Endothelial cell of umbilical vein (primary cell): Measurements from ENCODE around the gene SAMD4A. TPM values are rescaled to one million over a fixed set of nuclear protein-coding genes. Genes with fewer than 3 reads are reported as not detected.

Experiments used
- BruUV-seq: library from RNA; stranded (reverse); fragments of 400-500 nt; replicated peaks from 2 replicates; lab custom pipeline; 2021; lab: Mats Ljungman, UMichigan
- CTCF ChIA-PET: fragments of 300-600, 350-600 bp; sonication (Branson Sonifier 250); formaldehyde crosslinking; loops from one replicate; lab custom pipeline; 2021; ENCODE audit warnings: antibody characterized with exemption, inconsistent platforms; lab: Charles Lee
- POLR2A ChIA-PET: fragments of 300-600, 350-600 bp; sonication (Branson Sonifier 250); formaldehyde crosslinking; loops from one replicate; lab custom pipeline; 2021; ENCODE audit warnings: antibody characterized with exemption, inconsistent platforms; lab: Charles Lee
- DNase-seq: peaks from one replicate; pipeline ENCODE4 v3.0.0-alpha.2; 2011; ENCODE audit warnings: low read depth, low spot score
- FAIRE-seq: peaks from 2 replicates; lab custom pipeline; 2011; peaks lifted over from hg19 to GRCh38; lab: Jason Lieb, UNC
- H2AFZ ChIP-seq: 2 replicates; pipeline ENCODE4 v1.6.0; 2012; ENCODE audit warnings: low read depth, low read length, control low read depth, inconsistent platforms
- H3K27ac ChIP-seq: 2 replicates; pipeline ENCODE4 v1.5.1; 2011; ENCODE audit warnings: low read depth, mild to moderate bottlenecking, control low read depth, low read length, moderate library complexity; ENCODE audit not compliant: insufficient read depth
- H3K27me3 ChIP-seq, 2 experiments: 2 replicates each; pipeline versions ENCODE4 v1.6.0 to v1.6.1; 2011; ENCODE audit warnings: low read length in 2 of 2, mixed read lengths in 1 of 2; ENCODE audit not compliant: control insufficient read depth in 2 of 2, insufficient read depth in 2 of 2
- H3K36me3 ChIP-seq, 2 experiments: 2 replicates in 1 of 2; 3 replicates in 1 of 2; pipeline ENCODE4 v1.5.1; 2011; ENCODE audit warnings: low read length in 2 of 2, mild to moderate bottlenecking in 1 of 2, moderate library complexity in 1 of 2; ENCODE audit not compliant: control insufficient read depth in 2 of 2, insufficient read depth in 2 of 2; ENCODE audit errors: extremely low read depth in 1 of 2
- H3K4me1 ChIP-seq: 3 replicates; pipeline ENCODE4 v1.5.1; 2011; ENCODE audit warnings: mild to moderate bottlenecking, low read length; ENCODE audit not compliant: control insufficient read depth, insufficient read depth; ENCODE audit errors: extremely low read depth
- H3K4me2 ChIP-seq: 2 replicates; pipeline ENCODE4 v1.6.1; 2011; ENCODE audit warnings: low read length, control low read depth, mixed read lengths; ENCODE audit not compliant: insufficient read depth
- H3K4me3 ChIP-seq, 3 experiments: fragments of 200-600 bp in 1 of 3; sonication (generic), shearing (Covaris generic) in 1 of 3; replicated peaks in 1 of 3; 2 replicates each; pipeline ENCODE4 v1.5.1; 2011 to 2016; ENCODE audit warnings: control low read depth in 3 of 3, low read length in 3 of 3, mild to moderate bottlenecking in 2 of 3, inconsistent platforms in 1 of 3, low read depth in 1 of 3, moderate library complexity in 1 of 3; ENCODE audit not compliant: insufficient read depth in 1 of 3
- H3K79me2 ChIP-seq: 2 replicates; pipeline ENCODE4 v1.6.0; 2012; ENCODE audit warnings: low read length, inconsistent platforms; ENCODE audit not compliant: control insufficient read depth, insufficient read depth
- H3K9ac ChIP-seq: replicated peaks from 2 replicates; pipeline ENCODE3; 2011; ENCODE audit warnings: low read length, control low read depth; ENCODE audit not compliant: insufficient read depth; ENCODE audit errors: extremely low read depth
- H3K9me1 ChIP-seq: replicated peaks from 3 replicates; pipeline ENCODE4 v1.6.0; 2011; ENCODE audit warnings: mild to moderate bottlenecking, low read length; ENCODE audit not compliant: control insufficient read depth, insufficient read depth; ENCODE audit errors: extremely low read depth
- H3K9me3 ChIP-seq: replicated peaks from 2 replicates; pipeline ENCODE4 v1.5.1; 2012; ENCODE audit warnings: low read length, inconsistent platforms; ENCODE audit not compliant: control insufficient read depth, insufficient read depth
- H4K20me1 ChIP-seq: replicated peaks from 2 replicates; pipeline ENCODE3; 2011; ENCODE audit warnings: mild to moderate bottlenecking, low read length; ENCODE audit not compliant: control insufficient read depth, insufficient read depth; ENCODE audit errors: extremely low read depth
- CTCF ChIP-seq, 2 donors: IDR thresholded peaks; 1 replicate in 1 of 2; 2 replicates in 1 of 2; pipeline ENCODE4 v1.5.1; 2011; ENCODE audit warnings: low read length in 2 of 2, mild to moderate bottlenecking in 2 of 2, moderate library complexity in 2 of 2, control low read depth in 1 of 2, inconsistent platforms in 1 of 2, low read depth in 1 of 2; ENCODE audit not compliant: insufficient read depth in 1 of 2; ENCODE audit errors: extremely low read depth in 1 of 2
- EZH2 ChIP-seq: IDR thresholded peaks from 2 replicates; pipeline ENCODE4 v1.6.1; 2012; ENCODE audit warnings: borderline replicate concordance, low read depth, mild to moderate bottlenecking, moderate library complexity, low read length, inconsistent platforms; ENCODE audit not compliant: severe bottlenecking
- FOS ChIP-seq: IDR thresholded peaks from 2 replicates; pipeline ENCODE4 v1.6.1; 2011; ENCODE audit warnings: mild to moderate bottlenecking, low read length, moderate library complexity, borderline replicate concordance; ENCODE audit not compliant: insufficient read depth
- GATA2 ChIP-seq: IDR thresholded peaks from 2 replicates; pipeline ENCODE4 v1.7.0; 2011; ENCODE audit warnings: low read depth, mild to moderate bottlenecking, moderate library complexity, mixed read lengths, low read length; ENCODE audit not compliant: insufficient read length, insufficient read depth
- JUN ChIP-seq: IDR thresholded peaks from 2 replicates; pipeline ENCODE4 v1.6.1; 2011; ENCODE audit warnings: borderline replicate concordance, low read depth; ENCODE audit not compliant: insufficient read length, insufficient read depth
- MAX ChIP-seq: IDR thresholded peaks from 2 replicates; pipeline ENCODE4 v1.6.1; 2011; ENCODE audit not compliant: insufficient read depth, insufficient read length
- MYC ChIP-seq: IDR thresholded peaks from one replicate; pipeline ENCODE4 v1.6.1; 2011; ENCODE audit warnings: mild to moderate bottlenecking, low read depth, low read length
- POLR2A ChIP-seq: IDR thresholded peaks from 2 replicates; pipeline ENCODE4 v1.6.1; 2012; ENCODE audit warnings: low read depth, mild to moderate bottlenecking, control low read depth, low read length
- POLR2AphosphoS5 ChIP-seq: IDR thresholded peaks from 2 replicates; pipeline ENCODE4 v1.6.1; 2012; ENCODE audit warnings: low read depth, mild to moderate bottlenecking, control low read depth, low read length, moderate library complexity; ENCODE audit not compliant: insufficient read depth
- dilution Hi-C: fragments of 300-500 bp; cut with MboI; formaldehyde crosslinking; loops from one replicate; pipeline ENCODE4 v1.15.0; 2019; ENCODE audit warnings: low sequenced_read_pairs; ENCODE audit not compliant: extremely low pct_ligation_motif_present
- intact Hi-C: fragments of 100-400 bp; cut with micrococcal nuclease; formaldehyde crosslinking; loops from one replicate; pipeline ENCODE4 v1.10.0; 2022
- polyA plus RNA-seq, 4 experiments: library from polyadenylated mRNA; depleted of rRNA in 3 of 4; stranded (reverse) in 3 of 4; unstranded in 1 of 4; fragments of >200 nt; gene quantifications; 2 replicates each; pipeline versions ENCODE4 v1.2.1 to v1.2.3, GENCODE V29; 2011 to 2012; ENCODE audit warnings: missing spikeins in 1 of 4
- total RNA-seq: library from RNA; stranded (reverse); gene quantifications from 2 replicates; pipeline ENCODE4 v1.2.3, GENCODE V29; 2021

Gene SAMD4A
- total and polyA plus RNA-seq, 2 donors (not counting 3 experiments of a cell fraction or from before 2014, with no cell fraction given) = 37.7 to 95.3 TPM

DNA sequence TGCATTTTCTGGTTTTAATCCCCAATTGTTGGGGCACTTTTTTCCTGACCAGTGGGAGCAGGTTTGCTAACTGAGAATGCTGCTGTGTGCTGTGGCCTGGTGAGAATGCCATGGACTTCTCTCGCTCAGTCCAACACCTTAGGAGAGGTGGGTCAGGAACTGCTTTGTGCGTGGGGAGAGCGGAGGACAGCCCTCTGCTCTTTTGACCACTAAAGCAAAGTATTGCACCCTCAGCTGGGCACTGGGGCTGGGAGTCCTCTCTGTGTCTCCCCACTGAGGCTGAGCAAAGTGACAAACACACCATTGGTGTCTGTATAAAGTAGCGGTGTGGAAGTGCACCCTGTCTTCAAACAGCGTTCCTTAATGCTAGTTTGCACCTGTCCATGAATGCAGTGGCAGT lies 136.2 kb downstream of the SAMD4A start:
- ChIA-PET POLR2A (no interaction called here), CTCF (no interaction called here)
- no peak overlapping the region for H3K4me2 ChIP-seq
- H3K4me3 ChIP-seq = no peak overlapping the region
- FAIRE-seq (no peak), DNase-seq (no peak)
- peaks cover 0 to 9% of the 10 kb centered on the region in 2 experiments for H3K36me3 ChIP-seq
- H3K27ac ChIP-seq = no peak overlapping the region
- peaks cover 3% of the 10 kb centered on the region for H4K20me1 ChIP-seq
- dilution Hi-C loops (no loop called here), intact Hi-C loops (no loop called here)
- no peaks in the 10 kb centered on the region for H3K9me1 ChIP-seq
- no peaks in the 10 kb centered on the region for H3K27me3 ChIP-seq
- no TSS peak for BruUV-seq
- no peak for TF ChIP-seq MYC
- TF ChIP-seq POLR2A = no peak
- no peak for TF ChIP-seq FOS
- no peak for TF ChIP-seq EZH2
- no peak for TF ChIP-seq JUN
- TF ChIP-seq GATA2 = no peak
- no peak for TF ChIP-seq MAX
- no peak for TF ChIP-seq POLR2AphosphoS5
- TF ChIP-seq CTCF (IDR thresholded peaks at IDR 0.05; ENCODE audit: extremely low read depth in 1 of 2, insufficient read depth in 1 of 2, low read depth in 1 of 2, low read length in 2 of 2) = no peak
- H3K79me2 ChIP-seq = peaks cover 34% of the 10 kb centered on the region
- no peaks in the 10 kb centered on the region for H3K9me3 ChIP-seq
- H3K4me1 ChIP-seq = peaks cover 10% of the 10 kb centered on the region
- H2AFZ ChIP-seq = no peak overlapping the region
- no peak overlapping the region for H3K9ac ChIP-seq
